ENCODE results near the gene CREB3. TPM values are rescaled to one million over a fixed set of nuclear protein-coding genes. Genes with fewer than 3 reads are reported as not detected.

The CREB3 gene
- total and polyA plus RNA-seq, 9 of the 15 experiments (the other 6 are each of a cell fraction or from before 2014, with no cell fraction given): 5.7 to 18.3 (median 14.9) TPM

GRCh38 chr9:35756275-35757225 is 24.1 kb downstream of the CREB3 start (continued):
- 0 out of 2 replicates have a peak, but pooled peaks have one; percentile 59 for TF ChIP-seq ZBTB26 (CRISPR knock-in tag; IDR thresholded peaks at IDR 0.05)
- TF ChIP-seq NELFE (IDR thresholded peaks at IDR 0.05; ENCODE audit: insufficient read depth, insufficient read length): no peak
- no peak for TF ChIP-seq ZNF23 (CRISPR knock-in tag; IDR thresholded peaks at IDR 0.05)
- no peak for TF ChIP-seq DDX20 (tag; IDR thresholded peaks at IDR 0.05; ENCODE audit: low read depth)
- no peak for TF ChIP-seq BRF1 (IDR thresholded peaks at IDR 0.05; ENCODE audit: borderline replicate concordance, extremely low read depth, insufficient read length)
- TF ChIP-seq ARID4B (CRISPR knock-in tag; IDR thresholded peaks at IDR 0.05): no peak
- TF ChIP-seq RB1 (IDR thresholded peaks at IDR 0.05; ENCODE audit: low read depth): no peak
- TF ChIP-seq ADNP (tag; IDR thresholded peaks at IDR 0.05): no peak
- no peak for TF ChIP-seq ZNF449 (CRISPR knock-in tag; IDR thresholded peaks at IDR 0.05)
- 0 out of 2 replicates have a peak, but pooled peaks have one; percentile 53 for TF ChIP-seq XRCC5 (IDR thresholded peaks at IDR 0.05; ENCODE audit: low read depth, low read length)
- no peak for TF ChIP-seq SMAD1 (IDR thresholded peaks at IDR 0.05; ENCODE audit: low read depth, low read length, partially characterized antibody)
- no peak; the same call in 1 of the 2 replicates for TF ChIP-seq ATF7 (IDR thresholded peaks at IDR 0.05)
- TF ChIP-seq TRIM25 (IDR thresholded peaks at IDR 0.05; ENCODE audit: borderline replicate concordance): no peak
